SK-N-SH (cell line): ENCODE measurements around the gene CAVIN1. TPM values are rescaled to one million over a fixed set of nuclear protein-coding genes. Genes with fewer than 3 reads are reported as not detected.

Source experiments
- CTCF ChIA-PET: fragments of 300-600, 350-600 bp; formaldehyde crosslinking; extraction: SDS; loops from one replicate; lab custom pipeline; 2021; lab: Yijun Ruan, JAX
- POLR2A ChIA-PET: fragments of 350-600 bp; sonication (Branson Sonifier 250); formaldehyde crosslinking; extraction: SDS; loops from one replicate; lab custom pipeline; 2020; ENCODE audit warnings: antibody characterized with exemption, inconsistent platforms; lab: Yijun Ruan, JAX
- DNase-seq: peaks from one replicate; pipeline ENCODE4 v3.0.0; 2012
- H2AFZ ChIP-seq: fragments of 200-600 bp; sonication (generic); 2 replicates; pipeline ENCODE4 v1.8.1; 2016; ENCODE audit warnings: antibody characterized with exemption, mild to moderate bottlenecking, low read depth
- H3F3A ChIP-seq: fragments of 200-600 bp; sonication (generic); replicated peaks from 2 replicates; pipeline ENCODE3; 2016; ENCODE audit warnings: antibody characterized with exemption, mild to moderate bottlenecking; ENCODE audit not compliant: insufficient read depth
- H3K27ac ChIP-seq, 2 experiments: fragments of 200-500 bp in 1 of 2; fragments of 200-600 bp in 1 of 2; sonication (Bioruptor generic) in 1 of 2; sonication (generic), shearing (Covaris generic) in 1 of 2; 2 replicates each; pipeline versions ENCODE4 v1.5.1 to v1.6.1; 2014 to 2016; ENCODE audit warnings: low read depth in 2 of 2, inconsistent platforms in 1 of 2, low read length in 1 of 2, mild to moderate bottlenecking in 1 of 2, mixed read lengths in 1 of 2
- H3K27me3 ChIP-seq: fragments of 200-600 bp; sonication (generic), shearing (Covaris generic); 2 replicates; pipeline ENCODE4 v1.6.1; 2016; ENCODE audit warnings: mixed run types; ENCODE audit not compliant: insufficient read depth
- H3K36me3 ChIP-seq, 2 experiments: fragments of 200-500 bp in 1 of 2; fragments of 200-600 bp in 1 of 2; sonication (Bioruptor generic) in 1 of 2; sonication (generic) in 1 of 2; replicated peaks in 1 of 2; 2 replicates each; pipeline versions ENCODE3 to v1.5.1; 2014 to 2016; ENCODE audit warnings: low read length in 1 of 2, mild to moderate bottlenecking in 1 of 2; ENCODE audit not compliant: insufficient read depth in 2 of 2, control insufficient read depth in 1 of 2
- H3K4me1 ChIP-seq, 2 experiments: fragments of 200-500 bp in 1 of 2; fragments of 200-600 bp in 1 of 2; sonication (Bioruptor generic) in 1 of 2; sonication (generic), shearing (Covaris generic) in 1 of 2; 2 replicates each; pipeline versions ENCODE4 v1.5.1 to v1.6.1; 2014 to 2016; ENCODE audit warnings: low read depth in 1 of 2, low read length in 1 of 2, mixed run types in 1 of 2; ENCODE audit not compliant: insufficient read depth in 2 of 2, control insufficient read depth in 1 of 2
- H3K4me2 ChIP-seq: fragments of 200-600 bp; sonication (generic), shearing (Covaris generic); 2 replicates; pipeline ENCODE4 v1.6.1; 2017; ENCODE audit warnings: mixed run types
- H3K4me3 ChIP-seq, 2 experiments: fragments of 200-500 bp in 1 of 2; fragments of 200-600 bp in 1 of 2; sonication (Bioruptor generic) in 1 of 2; sonication (generic), shearing (Covaris generic) in 1 of 2; 2 replicates each; pipeline versions ENCODE4 v1.5.1 to v1.8.1; 2014 to 2016; ENCODE audit warnings: low read depth in 2 of 2, inconsistent platforms in 1 of 2, low read length in 1 of 2, mild to moderate bottlenecking in 1 of 2, mixed read lengths in 1 of 2, moderate library complexity in 1 of 2
- H3K79me2 ChIP-seq: fragments of 200-600 bp; sonication (generic); 2 replicates; pipeline ENCODE4 v1.8.1; 2017; ENCODE audit warnings: mild to moderate bottlenecking; ENCODE audit not compliant: insufficient read depth
- H3K9ac ChIP-seq: fragments of 200-600 bp; sonication (generic); 2 replicates; pipeline ENCODE4 v1.6.1; 2017; ENCODE audit warnings: mixed run types
- H3K9me2 ChIP-seq: fragments of 200-600 bp; sonication (generic); 2 replicates; pipeline ENCODE4 v1.6.1; 2017; ENCODE audit warnings: mixed run types
- H3K9me3 ChIP-seq: fragments of 200-600 bp; sonication (generic); 2 replicates; pipeline ENCODE4 v1.6.1; 2017; ENCODE audit warnings: mixed run types, mild to moderate bottlenecking, moderate library complexity
- H4K20me1 ChIP-seq: fragments of 200-600 bp; sonication (generic); 2 replicates; pipeline ENCODE4 v1.6.1; 2017; ENCODE audit warnings: mild to moderate bottlenecking, mixed run types; ENCODE audit not compliant: insufficient read depth
- CHD2 ChIP-seq: fragments of 150-350 bp; IDR thresholded peaks from 2 replicates; pipeline ENCODE4 v1.6.1; 2018; ENCODE audit warnings: low read length; ENCODE audit not compliant: partially characterized antibody
- CTCF ChIP-seq: fragments of 200-600 bp; sonication (generic); IDR thresholded peaks from 2 replicates; pipeline ENCODE4 v1.6.1; 2017; ENCODE audit warnings: antibody characterized with exemption, mild to moderate bottlenecking, moderate library complexity
- FOXJ3 ChIP-seq: sonication (generic); formaldehyde crosslinking; IDR thresholded peaks from 2 replicates; pipeline ENCODE4 v1.5.1; 2020; ENCODE audit warnings: mild to moderate bottlenecking, missing genetic modification reagents
- GABPA ChIP-seq: IDR thresholded peaks from 2 replicates; pipeline ENCODE4 v1.4.0; 2012; ENCODE audit warnings: low read depth, mild to moderate bottlenecking
- GATA2 ChIP-seq: sonication (generic); formaldehyde crosslinking; IDR thresholded peaks from 2 replicates; pipeline ENCODE4 v1.5.0; 2020; ENCODE audit warnings: mild to moderate bottlenecking, missing genetic modification reagents
- JUND ChIP-seq: IDR thresholded peaks from 2 replicates; pipeline ENCODE4 v1.4.0; 2012
- MEF2A ChIP-seq: IDR thresholded peaks from 2 replicates; pipeline ENCODE4 v1.4.0; 2012; ENCODE audit warnings: low read depth, borderline replicate concordance
- MXI1 ChIP-seq: IDR thresholded peaks from 2 replicates; pipeline ENCODE4 v1.6.1; 2012; ENCODE audit warnings: mild to moderate bottlenecking, low read depth, low read length, improper control_type of control experiment
- POLR2AphosphoS5 ChIP-seq: IDR thresholded peaks from 2 replicates; pipeline ENCODE4 v1.6.1; 2012; ENCODE audit warnings: low read depth, low read length
- RAD21 ChIP-seq: IDR thresholded peaks from 2 replicates; pipeline ENCODE4 v1.6.1; 2012; ENCODE audit warnings: mild to moderate bottlenecking, low read length
- RCOR1 ChIP-seq: fragments of 150-350 bp; IDR thresholded peaks from 2 replicates; pipeline ENCODE4 v1.6.1; 2017; ENCODE audit warnings: antibody characterized with exemption, low read length
- RXRA ChIP-seq: IDR thresholded peaks from 2 replicates; pipeline ENCODE4 v1.4.0; 2012; ENCODE audit warnings: low read depth, mild to moderate bottlenecking, borderline replicate concordance
- SMC3 ChIP-seq: IDR thresholded peaks from 2 replicates; pipeline ENCODE4 v1.6.1; 2012; ENCODE audit warnings: low read depth, low read length, improper control_type of control experiment
- TCF12 ChIP-seq: IDR thresholded peaks from 2 replicates; pipeline ENCODE4 v1.4.0; 2012
- YY1 ChIP-seq: IDR thresholded peaks from 2 replicates; pipeline ENCODE4 v1.4.0; 2012; ENCODE audit warnings: low read depth, mild to moderate bottlenecking
- WGBS: methylation state at CpG from one replicate; pipeline ENCODE4 v1.1.6; 2017; ENCODE audit warnings: low lambda C conversion rate; 5-methylcytosine and 5-hydroxymethylcytosine counted together
- polyA plus RNA-seq, 3 experiments: library from polyadenylated mRNA; depleted of rRNA; stranded (reverse); fragments of >200 nt; gene quantifications; 2 replicates each; pipeline ENCODE4 v1.2.3, GENCODE V29; 2012
- TF ChIP-seq, protein P1 (sequence below): IDR thresholded peaks from 2 replicates; pipeline ENCODE4 v1.4.0; 2012; ENCODE audit warnings: low read depth
- TF ChIP-seq, protein P2 (sequence below): fragments of 150-350 bp; IDR thresholded peaks from 2 replicates; pipeline ENCODE4 v1.6.1; 2017; ENCODE audit warnings: antibody characterized with exemption, low read length, low read depth, borderline replicate concordance
- TF ChIP-seq, protein P3 (sequence below): IDR thresholded peaks from 2 replicates; pipeline ENCODE4 v1.4.0; 2012; ENCODE audit warnings: low read depth, borderline replicate concordance
- TF ChIP-seq, protein P4 (sequence below): IDR thresholded peaks from 2 replicates; pipeline ENCODE4; 2012

Gene CAVIN1
- polyA plus RNA-seq, 1 of the 3 experiments (the other 2 are of a cell fraction), result 290 TPM

DNA sequence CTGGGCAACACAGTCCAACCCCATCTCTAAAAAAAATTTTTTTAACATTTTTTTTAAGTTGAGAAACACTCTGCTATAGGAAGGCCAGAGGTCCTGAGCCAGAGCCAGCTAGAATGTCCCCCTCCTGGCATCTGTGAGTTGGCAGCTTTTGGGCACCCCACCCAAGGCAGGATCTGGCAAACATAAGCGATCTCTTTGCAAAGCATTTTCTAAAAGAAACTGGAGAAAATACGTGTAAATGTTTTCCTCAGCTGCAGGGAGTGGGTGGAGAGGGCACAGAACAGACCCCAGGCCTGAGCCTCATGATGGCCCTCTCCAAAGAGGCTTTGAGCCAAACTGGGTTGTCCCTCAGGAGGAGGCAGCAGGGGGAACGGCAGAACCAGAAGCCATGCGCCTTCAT lies 11.7 kb downstream of the CAVIN1 start:
- DNase-seq, result no peak

More for the DNA sequence above, 11.7 kb downstream of the CAVIN1 start:
- Histone ChIP-seq H2AFZ (no peak overlapping the region), H3K4me1 (peaks cover 18 to 41% of the 10 kb centered on the region in 2 experiments; a peak in 3 of 4 replicates), H3K4me2 (peak overlapping the region; percentile 8; the same call in 1 of the 2 replicates), H3K9ac (no peak overlapping the region), H3K79me2 (peaks cover 100% of the 10 kb centered on the region), H3K9me2 (no peaks in the 10 kb centered on the region), H3K36me3 (peaks cover 0 to 34% of the 10 kb centered on the region in 2 experiments), H3K4me3 (no peak overlapping the region), H3F3A (peaks cover 47% of the 10 kb centered on the region), H3K27ac (peak overlapping the region in 1 of 2 experiments; percentile 61; a peak in 1 of 4 replicates), H3K27me3 (no peaks in the 10 kb centered on the region), H4K20me1 (peaks cover 100% of the 10 kb centered on the region), H3K9me3 (no peaks in the 10 kb centered on the region)
- CTCF ChIA-PET, result interaction anchor here (1.3 to 26.0 kb wide), 4 partner anchors 12 to 116 kb away, joined by 4 to 683 read pairs (median 6); partner anchors contain the start of gene CAVIN1
- POLR2A ChIA-PET, result no interaction called here
- TF ChIP-seq RAD21, result no peak
- TF ChIP-seq SMC3, result no peak
- no peak for TF ChIP-seq MXI1
- TF ChIP-seq GATA2 (CRISPR knock-in tag), result no peak
- no peak for TF ChIP-seq GABPA
- no peak for TF ChIP-seq CTCF
- no peak for TF ChIP-seq CHD2
- TF ChIP-seq MEF2A, result no peak
- TF ChIP-seq, protein P1, sequence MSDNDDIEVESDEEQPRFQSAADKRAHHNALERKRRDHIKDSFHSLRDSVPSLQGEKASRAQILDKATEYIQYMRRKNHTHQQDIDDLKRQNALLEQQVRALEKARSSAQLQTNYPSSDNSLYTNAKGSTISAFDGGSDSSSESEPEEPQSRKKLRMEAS, result no peak
- TF ChIP-seq, protein P2, sequence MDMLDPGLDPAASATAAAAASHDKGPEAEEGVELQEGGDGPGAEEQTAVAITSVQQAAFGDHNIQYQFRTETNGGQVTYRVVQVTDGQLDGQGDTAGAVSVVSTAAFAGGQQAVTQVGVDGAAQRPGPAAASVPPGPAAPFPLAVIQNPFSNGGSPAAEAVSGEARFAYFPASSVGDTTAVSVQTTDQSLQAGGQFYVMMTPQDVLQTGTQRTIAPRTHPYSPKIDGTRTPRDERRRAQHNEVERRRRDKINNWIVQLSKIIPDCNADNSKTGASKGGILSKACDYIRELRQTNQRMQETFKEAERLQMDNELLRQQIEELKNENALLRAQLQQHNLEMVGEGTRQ, result no peak
- TF ChIP-seq TCF12, result no peak
- no peak for TF ChIP-seq RXRA
- no peak for TF ChIP-seq JUND
- TF ChIP-seq POLR2AphosphoS5, result no peak
- no peak for TF ChIP-seq YY1
- TF ChIP-seq, protein P3, sequence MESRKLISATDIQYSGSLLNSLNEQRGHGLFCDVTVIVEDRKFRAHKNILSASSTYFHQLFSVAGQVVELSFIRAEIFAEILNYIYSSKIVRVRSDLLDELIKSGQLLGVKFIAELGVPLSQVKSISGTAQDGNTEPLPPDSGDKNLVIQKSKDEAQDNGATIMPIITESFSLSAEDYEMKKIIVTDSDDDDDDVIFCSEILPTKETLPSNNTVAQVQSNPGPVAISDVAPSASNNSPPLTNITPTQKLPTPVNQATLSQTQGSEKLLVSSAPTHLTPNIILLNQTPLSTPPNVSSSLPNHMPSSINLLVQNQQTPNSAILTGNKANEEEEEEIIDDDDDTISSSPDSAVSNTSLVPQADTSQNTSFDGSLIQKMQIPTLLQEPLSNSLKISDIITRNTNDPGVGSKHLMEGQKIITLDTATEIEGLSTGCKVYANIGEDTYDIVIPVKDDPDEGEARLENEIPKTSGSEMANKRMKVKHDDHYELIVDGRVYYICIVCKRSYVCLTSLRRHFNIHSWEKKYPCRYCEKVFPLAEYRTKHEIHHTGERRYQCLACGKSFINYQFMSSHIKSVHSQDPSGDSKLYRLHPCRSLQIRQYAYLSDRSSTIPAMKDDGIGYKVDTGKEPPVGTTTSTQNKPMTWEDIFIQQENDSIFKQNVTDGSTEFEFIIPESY, result no peak
- TF ChIP-seq, protein P4, sequence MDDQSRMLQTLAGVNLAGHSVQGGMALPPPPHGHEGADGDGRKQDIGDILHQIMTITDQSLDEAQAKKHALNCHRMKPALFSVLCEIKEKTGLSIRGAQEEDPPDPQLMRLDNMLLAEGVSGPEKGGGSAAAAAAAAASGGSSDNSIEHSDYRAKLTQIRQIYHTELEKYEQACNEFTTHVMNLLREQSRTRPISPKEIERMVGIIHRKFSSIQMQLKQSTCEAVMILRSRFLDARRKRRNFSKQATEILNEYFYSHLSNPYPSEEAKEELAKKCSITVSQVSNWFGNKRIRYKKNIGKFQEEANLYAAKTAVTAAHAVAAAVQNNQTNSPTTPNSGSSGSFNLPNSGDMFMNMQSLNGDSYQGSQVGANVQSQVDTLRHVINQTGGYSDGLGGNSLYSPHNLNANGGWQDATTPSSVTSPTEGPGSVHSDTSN, result no peak
- TF ChIP-seq FOXJ3 (CRISPR knock-in tag), result no peak
- TF ChIP-seq RCOR1, result no peak
- WGBS, result 82% methylated on average over 4 of the region's 4 CpGs
